ENCODE data around the gene SCN11A.

DNA sequence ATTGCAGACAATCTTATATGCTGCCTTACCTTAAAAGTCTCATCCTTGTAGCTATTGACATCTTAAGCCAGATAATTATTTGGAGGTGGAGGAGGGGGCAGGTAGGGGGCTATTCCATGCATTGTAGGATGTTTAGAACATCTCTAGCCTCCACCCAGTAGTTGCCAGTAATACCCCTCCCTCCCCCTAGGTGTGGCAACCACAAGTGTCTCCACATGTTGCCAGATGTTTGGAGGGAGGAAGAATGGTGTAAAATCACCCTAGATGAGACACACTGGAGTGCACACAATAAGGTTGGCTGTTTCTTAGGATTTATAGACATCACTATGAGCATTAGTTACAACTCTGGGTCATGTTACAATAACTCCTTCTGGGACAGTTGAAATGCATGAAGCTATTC, 28.3 kb upstream of the SCN11A start:
- TF ChIP-seq YY1 (IDR thresholded peaks at IDR 0.05; ENCODE audit: insufficient read depth, insufficient read length) = no peak
- no peak for TF ChIP-seq SUZ12 (IDR thresholded peaks at IDR 0.05; ENCODE audit: extremely low read depth, insufficient read depth, insufficient read length)
- TF ChIP-seq ZNF274 (IDR thresholded peaks at IDR 0.05; ENCODE audit: low read depth, low read length) = no peak
